Hematopoietic multipotent progenitor cell (in vitro differentiated cells): Measurements from ENCODE around the gene ZNF592. TPM values are rescaled to one million over a fixed set of nuclear protein-coding genes. Genes with fewer than 3 reads are reported as not detected.
A peak's percentile ranks its signal among the peaks of the same experiment; 100 is the strongest.

ENCODE experiments used
- DNase-seq, 3 donors: peaks; one replicate each; pipeline ENCODE4 v3.0.0-alpha.2; 2011 to 2015; ENCODE audit warnings: low read depth in 2 of 3, low spot score in 2 of 3
- total RNA-seq: library from RNA; depleted of rRNA; stranded (reverse); fragments of >200 nt; gene quantifications from one replicate; pipeline ENCODE4 v1.2.3, GENCODE V29; 2012

ZNF592 gene
- total RNA-seq, 1 donor, result 18.0 TPM

- no peak for DNase-seq
Observed at GRCh38 chr15:84772467-84772866, 24.1 kb downstream of the ZNF592 start.

GRCh38 chr15:84773716-84774115, 25.3 kb downstream of the ZNF592 start:
- no peak for DNase-seq

- DNase-seq, result no peak
Observed at GRCh38 chr15:84775867-84776449, 27.6 kb downstream of the ZNF592 start.

- DNase-seq, result no peak
Observed at GRCh38 chr15:84778194-84778593, 29.8 kb downstream of the ZNF592 start.

GRCh38 chr15:84780492-84780891, 32.1 kb downstream of the ZNF592 start:
- DNase-seq, result no peak

- no peak for DNase-seq
Observed at GRCh38 chr15:84781495-84781894, 33.1 kb downstream of the ZNF592 start.

- DNase-seq, result no peak
Observed at GRCh38 chr15:84782346-84782745, 34.0 kb downstream of the ZNF592 start.

- DNase-seq, result no peak
Observed at GRCh38 chr15:84783493-84784251, 35.3 kb downstream of the ZNF592 start.

- DNase-seq, result no peak
Observed at GRCh38 chr15:84784262-84784661, 35.9 kb downstream of the ZNF592 start.

GRCh38 chr15:84785053-84785452, 36.7 kb downstream of the ZNF592 start:
- peak in 1 of 3 donors; percentile 19 for DNase-seq

- DNase-seq, result no peak
Observed at GRCh38 chr15:84788500-84788899, 40.1 kb downstream of the ZNF592 start.

GRCh38 chr15:84789762-84790161, 41.4 kb downstream of the ZNF592 start:
- DNase-seq, result no peak

- no peak for DNase-seq
Observed at GRCh38 chr15:84790676-84791075, 42.3 kb downstream of the ZNF592 start.

- DNase-seq, result no peak
Observed at GRCh38 chr15:84791763-84792162, 43.4 kb downstream of the ZNF592 start.

- no peak for DNase-seq
Observed at GRCh38 chr15:84793431-84794161, 45.2 kb downstream of the ZNF592 start.

GRCh38 chr15:84794162-84794547, 45.8 kb downstream of the ZNF592 start:
- DNase-seq, result no peak

GRCh38 chr15:84795186-84795585, 46.8 kb downstream of the ZNF592 start:
- no peak for DNase-seq

GRCh38 chr15:84797212-84797611, 48.8 kb downstream of the ZNF592 start:
- DNase-seq, result no peak

GRCh38 chr15:84797801-84798200, 49.4 kb downstream of the ZNF592 start:
- DNase-seq, result no peak

- DNase-seq, result no peak
Observed at GRCh38 chr15:84798436-84798946, 50.1 kb downstream of the ZNF592 start.

GRCh38 chr15:84799511-84800187, 51.3 kb downstream of the ZNF592 start:
- no peak for DNase-seq
